GM21528 (cell line): ENCODE data around the gene SLC39A8.
"Not testable (repeated sequence)": the region's sequence is repeated elsewhere in the genome, so short reads cannot be mapped to it uniquely, and the experiment has no call there.

ENCODE experiments used
- ATAC-seq: cut with Tn5 transposase; IDR thresholded peaks from one replicate; pipeline ENCODE4 v1.9.1; 2021; ENCODE audit warnings: mild to moderate bottlenecking, moderate library complexity; ENCODE audit not compliant: unreplicated experiment, low FRiP score

The SLC39A8 gene

DNA sequence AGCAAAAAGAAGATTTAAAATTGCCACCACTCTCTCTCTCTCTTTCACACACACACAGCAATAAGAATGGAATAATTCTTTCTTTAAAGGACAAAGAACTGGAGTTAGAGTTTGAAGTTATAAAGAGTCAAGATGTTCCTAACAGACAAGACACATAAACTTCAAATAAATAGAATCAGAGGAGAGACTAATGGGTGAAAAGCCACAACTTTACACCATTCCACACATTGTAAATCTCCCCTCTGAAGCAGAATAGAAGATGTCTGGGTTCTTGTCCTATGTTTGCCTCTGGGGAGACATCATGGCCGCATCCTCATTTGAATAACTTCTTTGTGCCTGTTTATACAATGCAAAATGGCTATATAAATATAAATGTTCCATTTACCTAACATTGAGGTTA, 39.6 kb downstream of the SLC39A8 start:
- ATAC-seq = no peak

DNA sequence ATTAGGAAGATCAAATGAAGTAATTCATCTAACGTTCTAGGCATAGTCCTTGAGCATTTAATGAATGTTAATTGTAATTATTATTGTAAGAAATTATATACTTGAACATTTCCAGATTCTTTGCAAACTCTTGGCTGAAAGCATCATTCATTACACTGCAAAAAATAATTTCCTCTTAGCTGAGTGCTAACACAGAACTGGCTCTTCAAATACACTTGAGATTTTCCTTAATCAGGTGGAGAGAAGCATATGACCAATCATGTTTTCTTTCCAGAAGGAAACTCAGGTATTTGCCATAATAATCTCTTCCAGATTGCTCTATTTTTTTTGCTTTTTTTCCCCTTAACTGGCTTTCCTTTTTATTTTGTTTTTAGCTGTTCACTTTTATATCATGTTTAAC, 42.5 kb downstream of the SLC39A8 start:
- no peak for ATAC-seq

DNA sequence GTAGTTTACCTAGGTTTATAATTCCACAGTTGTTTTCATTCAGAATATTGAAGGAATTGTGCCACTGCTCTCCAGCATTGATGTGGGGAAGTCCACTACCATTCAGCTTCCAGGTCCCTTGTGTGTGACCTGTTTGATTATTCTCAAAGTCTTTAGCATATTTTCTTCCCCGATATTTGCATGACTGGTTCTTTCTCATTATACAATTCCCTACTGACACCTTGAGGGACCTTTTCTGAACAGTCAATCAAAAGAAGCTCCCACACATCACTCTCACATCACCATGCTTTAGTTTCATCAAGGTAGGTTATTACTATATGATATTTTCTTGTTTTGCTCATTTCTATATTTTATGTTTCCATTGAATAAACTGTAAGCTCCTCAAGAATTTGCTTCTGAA, 44.1 kb downstream of the SLC39A8 start:
- ATAC-seq = no peak

DNA sequence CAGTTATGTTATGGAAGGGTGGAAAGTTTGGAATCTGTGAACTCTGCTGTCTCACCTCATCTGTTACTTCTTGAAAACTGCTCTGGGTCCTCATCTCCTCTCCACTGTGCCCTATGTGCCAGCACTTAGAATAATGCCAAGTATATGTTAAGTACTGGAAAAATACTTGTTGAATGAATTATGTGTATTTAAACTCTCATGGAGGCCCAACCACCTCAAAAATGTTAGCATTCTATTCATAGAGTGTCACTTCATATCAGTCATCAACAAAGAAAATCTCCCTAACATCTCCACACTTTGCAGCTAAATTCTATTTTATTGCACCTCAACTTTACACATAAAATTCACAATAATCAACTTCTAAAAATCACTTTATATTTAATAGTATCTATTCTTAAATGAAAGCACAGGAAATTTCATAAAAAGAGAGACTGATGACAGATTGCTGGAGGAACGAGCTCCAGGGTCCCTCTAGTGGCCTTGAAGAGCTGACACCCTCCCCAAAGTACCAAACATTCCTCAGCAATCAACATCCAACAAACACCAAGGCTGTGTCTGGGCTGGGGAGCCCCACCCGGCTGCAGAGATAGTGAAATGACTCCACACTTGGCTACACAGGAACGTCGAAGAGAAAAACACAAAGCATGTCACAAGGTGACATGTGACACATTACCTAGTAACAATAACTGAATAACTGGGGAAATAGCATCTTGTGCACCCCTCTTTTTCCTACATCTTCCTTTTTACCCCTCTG, 45.8 kb downstream of the SLC39A8 start:
- peak; percentile 80 for ATAC-seq

DNA sequence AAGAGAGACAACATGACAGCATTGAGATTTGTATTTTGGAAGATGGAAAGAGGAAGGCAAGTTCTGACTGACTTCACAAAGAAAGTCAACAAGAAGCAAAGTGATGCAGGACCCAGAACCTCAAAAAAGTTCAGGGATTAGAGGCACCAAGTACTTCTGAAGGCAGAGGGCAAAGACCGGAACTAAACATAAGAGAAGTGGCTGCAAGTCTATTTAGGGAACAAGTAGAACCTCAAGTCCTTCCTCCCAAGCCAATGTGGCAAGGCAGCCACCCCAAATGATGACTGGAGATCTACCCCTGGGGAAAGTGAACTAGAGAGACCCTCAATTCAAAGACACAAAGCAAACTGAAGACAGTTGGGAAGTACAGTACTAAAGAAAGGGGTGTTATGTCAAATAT, 46.6 kb downstream of the SLC39A8 start:
- no peak for ATAC-seq

DNA sequence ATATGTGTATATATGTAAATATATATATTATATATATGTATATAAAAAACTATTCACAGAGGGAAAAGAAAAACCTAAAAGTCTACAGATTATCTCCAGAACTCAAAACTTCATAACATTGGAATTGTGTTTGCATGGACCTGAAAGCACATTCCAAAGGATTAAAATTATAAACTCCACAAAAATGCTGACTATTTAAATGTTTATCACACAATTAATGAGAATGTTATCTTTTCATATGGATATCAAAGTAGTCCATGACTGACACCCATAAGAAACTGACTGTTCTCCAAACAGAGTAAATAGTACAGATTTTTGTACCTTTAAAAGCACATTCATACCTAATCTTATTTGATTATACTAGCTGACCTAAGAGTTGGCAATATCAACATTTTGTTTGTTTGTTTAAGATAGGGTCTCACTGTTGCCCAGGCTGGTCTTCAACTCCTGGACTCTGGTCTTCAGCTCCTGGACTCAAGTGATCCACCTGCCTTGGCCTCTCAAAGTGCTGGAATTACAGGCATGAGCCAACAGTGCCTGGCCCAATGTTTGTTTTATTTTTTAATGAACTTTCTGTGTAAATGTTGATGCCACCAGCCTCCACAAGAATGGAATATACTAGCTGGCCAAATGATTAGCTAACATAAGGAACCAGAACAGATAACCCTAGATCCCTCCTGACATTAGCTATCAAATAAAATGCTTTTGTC, 50.0 kb downstream of the SLC39A8 start:
- no peak for ATAC-seq

DNA sequence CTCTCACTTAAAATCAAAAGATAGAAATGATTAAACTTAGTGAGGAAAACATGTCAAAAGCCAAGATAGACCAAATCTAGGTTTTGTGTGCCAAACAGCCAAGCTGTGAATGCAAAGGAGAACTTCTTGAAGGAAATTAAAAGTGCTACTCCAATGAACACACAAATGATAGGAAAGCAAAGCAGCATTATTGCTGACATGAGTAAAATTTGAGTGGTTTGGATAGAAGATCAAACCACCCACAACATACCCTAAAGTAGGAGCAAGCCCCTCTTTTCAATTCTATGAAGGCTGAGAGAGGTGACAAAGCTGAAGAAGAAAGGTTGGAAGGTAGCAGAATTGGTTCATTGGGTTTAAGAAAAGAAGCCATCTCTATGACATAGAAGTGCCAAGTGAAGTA, 56.8 kb downstream of the SLC39A8 start:
- no peak for ATAC-seq

DNA sequence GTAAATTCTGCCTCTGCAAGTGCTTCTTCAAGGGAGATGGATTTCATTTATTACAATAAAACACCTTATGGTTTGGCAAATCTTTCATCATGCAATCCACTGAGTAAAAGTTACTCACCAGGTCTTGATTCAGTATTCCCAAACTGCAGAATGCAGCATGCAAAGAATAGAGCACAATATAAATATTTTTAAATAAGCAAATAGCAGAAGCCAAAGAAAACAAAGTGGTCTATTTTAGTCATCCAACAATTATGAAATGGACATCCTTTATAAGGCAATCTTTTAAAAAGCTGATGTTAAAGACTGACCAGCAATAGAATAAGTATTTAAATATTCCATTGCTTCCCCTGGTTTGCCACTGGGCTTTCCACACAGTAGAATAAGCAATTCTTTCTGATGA, 59.5 kb downstream of the SLC39A8 start:
- ATAC-seq = no peak

DNA sequence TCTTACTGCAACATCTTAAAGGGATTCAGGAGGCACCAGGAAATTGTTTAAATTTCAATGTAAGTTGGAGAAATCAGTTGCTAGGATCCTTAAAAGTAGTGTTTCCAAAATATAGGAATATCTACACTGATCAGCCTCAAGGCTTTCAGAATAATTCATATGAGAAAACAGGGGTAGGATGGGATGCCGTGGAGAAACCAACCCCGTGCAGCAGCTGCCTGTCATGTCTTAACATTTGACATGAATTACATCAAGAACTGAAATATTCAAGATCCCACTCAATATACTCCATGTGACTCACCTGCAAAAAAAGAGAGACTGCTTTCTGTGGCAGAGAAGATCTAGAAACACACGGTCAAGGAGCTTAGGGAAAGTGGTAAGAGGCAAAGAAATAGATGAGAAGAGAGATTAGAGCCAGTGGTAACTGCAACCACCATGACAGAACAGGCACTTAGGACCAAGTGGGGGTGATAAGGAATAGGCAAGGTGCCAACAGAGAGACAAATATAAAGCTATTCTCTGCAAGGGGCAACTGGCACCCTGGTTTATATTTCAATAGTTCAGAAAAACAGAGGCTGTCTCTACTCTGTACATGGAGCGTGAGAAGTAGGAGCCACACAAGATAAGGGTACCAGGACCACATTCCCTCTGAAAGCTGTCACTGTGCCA, 64.0 kb downstream of the SLC39A8 start:
- no peak for ATAC-seq

DNA sequence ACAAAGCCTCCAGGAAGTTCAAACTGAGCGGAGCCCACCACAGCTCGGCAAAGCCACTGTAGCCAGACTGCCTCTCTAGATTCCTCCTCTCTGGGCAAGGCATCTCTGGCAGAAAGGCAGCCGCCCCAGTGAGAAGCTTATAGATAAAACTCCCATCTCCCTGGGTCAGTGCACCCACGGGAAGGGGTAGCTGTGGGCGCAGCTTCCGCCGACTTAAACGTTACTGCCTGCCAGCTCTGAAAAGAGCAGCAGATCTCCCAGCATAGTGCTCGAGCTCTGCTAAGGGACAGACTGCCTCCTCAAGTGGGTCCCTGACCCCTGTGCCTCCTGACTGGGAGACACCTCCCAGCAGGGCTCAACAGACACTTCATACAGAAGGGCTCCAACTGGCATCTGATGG, 72.0 kb downstream of the SLC39A8 start:
- not testable (repeated sequence) for ATAC-seq

DNA sequence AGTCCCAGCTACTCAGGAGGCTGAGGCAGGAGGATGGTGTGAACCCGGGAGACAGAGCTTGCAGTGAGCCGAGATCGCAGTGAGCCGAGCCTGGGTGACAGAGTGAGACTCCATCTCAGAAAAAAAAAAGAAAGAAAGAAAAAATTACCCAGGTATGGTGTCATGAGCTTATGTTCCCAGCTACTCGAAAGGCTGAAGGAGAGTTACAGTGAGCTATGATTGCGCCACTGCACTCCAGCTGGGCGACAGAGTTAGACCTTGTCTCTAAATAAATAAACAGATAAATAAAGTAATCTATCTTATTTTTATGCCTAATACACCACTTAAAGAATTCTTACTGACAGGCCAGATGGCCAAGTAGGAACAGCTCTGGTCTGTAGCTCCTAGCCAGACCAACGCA, 73.0 kb downstream of the SLC39A8 start:
- ATAC-seq = no peak

DNA sequence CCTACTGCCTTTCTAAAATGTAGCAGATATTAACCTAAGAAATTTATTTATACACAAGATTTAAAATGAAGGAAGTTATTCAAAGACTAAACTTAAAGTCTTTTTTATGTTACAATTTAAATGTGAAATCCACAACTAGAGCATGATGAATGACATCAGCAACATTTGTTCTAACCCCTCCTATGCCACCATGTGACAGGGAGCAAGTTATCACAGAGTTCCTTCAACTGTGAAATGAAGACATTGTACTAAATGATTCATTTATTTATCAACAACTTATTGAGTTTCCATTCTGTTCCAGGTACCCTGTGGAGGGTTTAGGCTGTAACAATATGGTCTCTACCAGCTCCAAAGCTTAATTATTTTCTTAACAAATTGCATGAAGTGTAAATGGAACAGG, 76.9 kb downstream of the SLC39A8 start:
- ATAC-seq = no peak

DNA sequence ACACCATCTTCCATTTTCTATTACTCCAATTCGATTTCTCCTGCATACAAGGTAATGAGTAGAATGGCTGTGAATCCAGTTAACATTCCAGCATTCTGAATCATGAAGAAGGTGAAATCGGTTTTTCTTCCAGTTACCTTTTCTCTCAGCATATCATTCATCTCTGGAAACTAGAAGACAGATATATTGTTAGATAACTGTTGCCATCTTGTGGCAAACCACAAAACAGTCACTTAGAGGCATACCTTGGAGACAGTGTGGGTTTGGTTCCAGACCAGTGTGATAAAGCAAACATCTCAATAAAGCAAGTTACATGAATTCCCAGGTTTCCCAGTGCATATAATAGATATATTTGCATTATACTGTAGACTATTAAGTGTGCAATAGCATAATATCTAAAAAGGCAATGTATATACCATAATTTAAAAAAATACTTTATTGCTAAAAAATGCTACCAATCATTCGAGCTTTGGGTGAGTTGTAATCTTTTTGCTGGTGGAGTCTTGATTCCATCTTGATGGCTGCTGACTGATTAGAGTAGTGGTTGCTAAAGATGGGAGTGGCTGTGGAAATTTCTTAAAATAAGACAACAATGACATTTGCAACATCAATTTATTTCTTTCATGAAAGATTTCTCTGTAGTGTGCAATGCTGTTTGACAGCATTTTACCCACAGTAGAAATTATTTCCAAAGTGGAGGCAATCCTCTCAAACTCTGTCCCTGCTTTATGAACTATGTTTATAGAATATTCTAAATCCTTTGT, 82.1 kb downstream of the SLC39A8 start:
- ATAC-seq = peak; percentile 62

DNA sequence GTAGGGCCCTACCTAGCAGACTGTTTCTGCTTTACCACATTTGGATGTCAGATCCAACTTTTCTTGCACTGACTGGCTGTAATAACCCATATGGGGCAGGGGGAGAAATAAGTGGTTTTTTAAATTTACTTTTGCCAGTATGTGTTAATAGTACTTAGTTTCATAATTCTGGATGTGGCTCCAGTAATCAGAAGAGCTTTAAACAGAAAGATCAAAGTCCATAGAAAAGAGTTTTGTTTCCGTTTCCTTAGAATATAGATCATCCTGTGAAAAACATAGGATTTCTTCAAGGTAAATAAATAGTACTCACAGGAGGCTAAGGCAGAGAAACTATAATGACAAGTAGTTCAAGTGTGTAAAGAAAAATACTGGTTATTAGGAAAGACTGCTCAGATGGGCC, 85.6 kb downstream of the SLC39A8 start:
- no peak for ATAC-seq

DNA sequence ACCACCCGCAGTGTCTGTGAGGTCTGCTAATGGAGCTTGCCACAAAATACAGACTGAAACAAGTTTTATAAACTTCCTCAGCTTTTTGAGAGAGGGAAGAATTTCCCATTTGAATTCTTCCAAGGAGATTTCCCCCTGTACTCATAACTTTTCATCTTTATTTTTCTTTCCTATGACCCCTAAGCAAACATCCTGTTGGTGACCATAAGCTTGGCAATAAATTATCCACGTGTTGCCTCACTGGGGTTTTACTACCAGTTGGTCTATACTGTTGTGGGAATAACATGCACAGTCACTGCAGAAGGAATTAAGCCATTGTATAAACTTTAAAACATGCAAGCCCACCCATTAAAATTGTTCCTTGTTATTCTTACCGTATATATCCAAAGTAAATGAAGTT, 86.2 kb downstream of the SLC39A8 start:
- no peak for ATAC-seq

DNA sequence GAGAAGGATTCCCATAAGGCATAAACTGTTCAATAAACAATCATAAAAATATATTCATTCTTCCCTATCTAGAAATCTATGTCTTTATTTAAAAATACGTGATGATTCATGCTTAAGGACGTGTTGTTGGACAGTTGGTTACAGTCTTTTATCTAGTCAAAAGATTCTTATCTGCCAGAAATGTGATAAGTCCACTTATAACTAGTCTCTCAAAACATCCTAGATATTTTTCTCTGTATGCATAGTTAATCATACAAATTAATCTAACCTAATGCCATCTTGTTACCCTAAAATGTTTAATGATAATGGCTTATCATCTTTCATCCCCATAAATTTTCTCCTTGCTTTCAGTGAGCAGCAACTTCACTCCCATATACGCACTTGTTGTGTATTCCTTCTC, 89.0 kb downstream of the SLC39A8 start:
- ATAC-seq = no peak

DNA sequence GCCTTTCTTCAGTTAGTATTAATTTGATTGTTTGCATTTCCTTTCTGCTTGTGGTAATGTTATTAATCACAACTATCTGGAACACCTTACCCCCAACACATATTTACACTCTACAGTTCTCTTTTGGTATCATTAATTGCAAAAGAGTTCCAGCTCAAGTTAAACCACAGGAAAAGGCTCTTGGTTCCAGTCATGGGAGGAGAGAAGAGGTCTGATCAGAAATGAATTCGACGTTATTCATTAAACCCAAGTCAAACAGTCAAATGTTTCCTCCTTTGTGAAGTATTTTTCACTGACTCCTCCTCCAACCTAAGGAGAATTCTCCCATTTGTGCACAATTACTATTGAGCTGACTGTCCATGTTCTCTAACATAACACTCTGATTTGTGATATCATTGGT, 91.4 kb downstream of the SLC39A8 start:
- ATAC-seq = no peak

DNA sequence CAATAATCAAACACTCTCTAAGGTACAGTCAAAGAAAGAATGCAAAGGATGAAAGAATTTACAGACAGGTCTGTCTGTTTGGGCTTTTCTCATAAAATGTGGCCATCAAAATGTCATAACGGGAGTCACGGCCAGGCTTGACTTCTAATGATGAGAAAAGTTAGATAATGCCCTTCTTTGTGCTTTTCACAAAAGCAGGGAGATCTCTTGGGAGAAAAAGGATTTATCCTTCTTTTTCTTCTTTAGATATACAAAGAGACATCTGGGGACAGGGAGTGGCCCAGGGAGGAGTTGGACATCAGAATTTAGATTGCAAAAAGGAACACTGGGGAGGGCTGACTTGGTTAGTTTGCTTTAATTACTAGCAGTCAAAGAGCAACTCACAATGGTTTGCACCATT, 93.1 kb downstream of the SLC39A8 start:
- ATAC-seq = no peak

DNA sequence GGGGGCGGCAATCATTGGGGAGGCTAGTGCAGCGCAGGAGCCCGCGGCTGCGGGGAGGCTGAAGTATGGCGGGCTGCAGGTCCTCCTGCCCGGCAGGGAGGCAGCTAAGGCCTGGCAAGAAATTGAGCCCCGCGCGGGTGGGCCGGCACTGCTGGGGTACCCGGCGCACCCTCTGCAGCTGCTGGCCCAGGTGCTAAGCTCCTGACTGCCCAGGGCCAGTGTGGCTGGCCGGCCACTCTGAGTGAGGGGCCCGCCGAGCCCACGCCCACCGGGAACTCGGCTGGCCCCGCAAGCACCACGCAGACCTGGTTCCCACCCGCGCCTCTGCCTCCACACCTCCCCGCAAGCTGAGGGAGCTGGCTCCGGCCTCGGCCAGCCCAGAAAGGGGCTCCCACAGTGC, 94.9 kb downstream of the SLC39A8 start:
- ATAC-seq = no peak

DNA sequence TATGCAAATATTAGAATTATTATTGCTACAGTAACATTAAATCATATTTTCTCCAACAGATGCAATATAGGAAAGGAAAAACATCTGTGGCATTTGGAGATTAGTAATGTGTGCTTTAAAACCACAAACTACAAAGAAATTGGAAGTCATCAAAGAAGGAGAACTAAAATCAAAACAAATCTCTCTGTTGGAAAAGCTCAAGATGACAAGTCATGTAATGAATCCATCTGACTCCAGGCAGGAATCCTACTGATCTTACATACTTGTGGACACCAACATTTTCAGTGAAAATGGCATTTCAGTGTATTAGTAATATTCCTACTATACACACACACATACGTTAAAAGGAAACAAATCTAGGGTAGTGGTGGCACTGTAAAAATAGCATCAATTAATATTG, 98.2 kb downstream of the SLC39A8 start:
- ATAC-seq = no peak

DNA sequence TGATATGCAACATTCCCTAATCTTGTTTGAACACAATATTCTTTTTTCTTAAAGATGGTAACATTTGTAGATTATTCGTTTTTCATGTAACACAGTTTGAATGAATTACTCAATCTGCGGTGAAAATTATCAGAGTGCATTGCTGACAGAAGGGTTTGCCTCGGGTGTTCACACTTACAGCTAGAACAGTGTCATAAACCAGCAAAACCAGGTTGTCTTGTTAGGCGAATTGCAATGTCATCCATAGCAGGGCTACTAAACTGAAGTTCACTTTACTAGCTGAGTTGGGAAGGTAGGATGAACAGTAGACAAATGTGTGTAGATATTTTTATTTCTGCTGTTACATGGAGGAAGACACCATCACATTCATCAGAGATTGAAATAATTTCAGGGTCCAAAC, 98.9 kb downstream of the SLC39A8 start:
- ATAC-seq = no peak
